Neural progenitor cell (in vitro differentiated cells): ENCODE data around the gene OLIG2. TPM values are rescaled to one million over a fixed set of nuclear protein-coding genes. Genes with fewer than 3 reads are reported as not detected.
A peak's percentile ranks its signal among the peaks of the same experiment; 100 is the strongest.

Experiments
- DNase-seq: peaks from one replicate; pipeline ENCODE4 v3.0.0-alpha.2; 2016; ENCODE audit warnings: low spot score
- H2AFZ ChIP-seq: fragments of 200-600 bp; sonication (generic); replicated peaks from 2 replicates; pipeline ENCODE4 v1.6.1; 2016; ENCODE audit warnings: antibody characterized with exemption
- H3F3A ChIP-seq: fragments of 200-600 bp; sonication (generic); 2 replicates; pipeline ENCODE4 v1.6.1; 2016; ENCODE audit warnings: antibody characterized with exemption, low read depth
- H3K27ac ChIP-seq: fragments of 200-600 bp; sonication (generic); 2 replicates; pipeline ENCODE4 v1.5.1; 2016; ENCODE audit warnings: mild to moderate bottlenecking
- H3K27me3 ChIP-seq: fragments of 200-600 bp; sonication (generic); 2 replicates; pipeline ENCODE4 v1.6.1; 2016; ENCODE audit warnings: mild to moderate bottlenecking, moderate library complexity
- H3K36me3 ChIP-seq: fragments of 200-600 bp; sonication (generic); 2 replicates; pipeline ENCODE4 v1.5.1; 2016
- H3K4me1 ChIP-seq: fragments of 200-600 bp; sonication (generic); 2 replicates; pipeline ENCODE4 v1.6.1; 2016; ENCODE audit warnings: mixed run types
- H3K4me2 ChIP-seq: fragments of 200-600 bp; sonication (generic); 2 replicates; pipeline ENCODE4 v1.6.1; 2016
- H3K4me3 ChIP-seq: fragments of 200-600 bp; sonication (generic); 2 replicates; pipeline ENCODE4 v1.5.1; 2016
- H3K79me2 ChIP-seq: fragments of 200-600 bp; sonication (generic); 2 replicates; pipeline ENCODE4 v1.6.1; 2016; ENCODE audit warnings: low read depth
- H3K9ac ChIP-seq: fragments of 200-600 bp; sonication (generic); 2 replicates; pipeline ENCODE4 v1.6.1; 2016
- H3K9me3 ChIP-seq: fragments of 200-600 bp; sonication (generic); 2 replicates; pipeline ENCODE4 v1.5.1; 2016; ENCODE audit warnings: low read depth
- H4K20me1 ChIP-seq: fragments of 200-600 bp; sonication (generic); 2 replicates; pipeline ENCODE4 v1.6.1; 2016; ENCODE audit warnings: low read depth
- H3K27ac Mint-ChIP-seq: 3 replicates; pipeline ENCODE4 v1.8.0; 2021; ENCODE audit warnings: mixed read lengths
- H3K27me3 Mint-ChIP-seq: 2 replicates; pipeline ENCODE4 v1.8.0; 2022; ENCODE audit warnings: low read depth, mild to moderate bottlenecking, inconsistent platforms, moderate library complexity, mixed read lengths; ENCODE audit not compliant: insufficient read depth
- H3K36me3 Mint-ChIP-seq: 3 replicates; pipeline ENCODE4 v1.8.0; 2021; ENCODE audit warnings: mixed read lengths
- H3K4me1 Mint-ChIP-seq: 3 replicates; pipeline ENCODE4 v1.8.0; 2021; ENCODE audit warnings: mixed read lengths
- H3K4me3 Mint-ChIP-seq: 3 replicates; pipeline ENCODE4 v1.8.0; 2021; ENCODE audit warnings: mild to moderate bottlenecking, moderate library complexity, mixed read lengths
- H3K9me3 Mint-ChIP-seq: 3 replicates; pipeline ENCODE4 v1.8.0; 2020; ENCODE audit warnings: mixed read lengths
- EZH2 ChIP-seq: fragments of 200-600 bp; sonication (generic); IDR thresholded peaks from 2 replicates; pipeline ENCODE4 v1.6.1; 2017; ENCODE audit warnings: antibody characterized with exemption, mild to moderate bottlenecking, moderate library complexity
- EZH2phosphoT487 ChIP-seq: fragments of 200-600 bp; sonication (generic); IDR thresholded peaks from 2 replicates; pipeline ENCODE4 v1.6.1; 2017; ENCODE audit warnings: antibody characterized with exemption
- total RNA-seq: library from RNA; depleted of rRNA; stranded (reverse); fragments of >200 nt; gene quantifications from 2 replicates; pipeline ENCODE4 v1.2.3, GENCODE V29; 2015; ENCODE audit warnings: low replicate concordance
- TF ChIP-seq, protein P1 (sequence below): fragments of 200-600 bp; sonication (generic); IDR thresholded peaks from 2 replicates; pipeline ENCODE4 v1.5.1; 2017; ENCODE audit warnings: antibody characterized with exemption, mild to moderate bottlenecking

OLIG2 gene
- total RNA-seq, 1 donor from 2014 or later, result not detected

DNA sequence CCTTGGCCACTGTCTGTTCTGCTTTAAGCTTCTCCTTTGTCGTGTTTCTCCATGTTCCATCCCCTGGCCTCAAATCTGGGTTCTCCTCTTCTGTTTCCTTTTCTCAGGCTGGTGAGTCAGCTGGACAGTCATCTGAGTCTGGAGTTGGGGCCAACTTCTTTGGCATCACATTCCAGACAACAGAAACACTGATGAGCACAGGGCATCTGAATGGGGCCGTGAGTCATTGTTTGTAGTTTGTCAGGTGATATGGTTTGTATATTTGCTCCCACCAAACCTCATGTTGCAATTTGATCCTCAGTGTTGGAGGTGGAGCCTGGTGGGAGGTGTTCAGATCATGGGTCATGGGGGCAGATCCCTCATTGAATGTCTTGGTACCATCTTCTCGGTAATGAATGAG lies 14.3 kb upstream of the OLIG2 start:
- H3K27ac ChIP-seq, result no peak overlapping the region
- H3K4me2 ChIP-seq, result no peak overlapping the region
- H3K4me3 ChIP-seq, result no peak overlapping the region
- H3K9me3 ChIP-seq, result no peaks in the 10 kb centered on the region
- H3K36me3 Mint-ChIP-seq, result no peaks in the 10 kb centered on the region
- no peak overlapping the region for H3K4me3 Mint-ChIP-seq
- no peak overlapping the region for H3K27ac Mint-ChIP-seq
- H3F3A ChIP-seq, result no peaks in the 10 kb centered on the region
- H3K36me3 ChIP-seq, result no peaks in the 10 kb centered on the region
- DNase-seq, result no peak
- peaks cover 5% of the 10 kb centered on the region for H4K20me1 ChIP-seq
- peaks cover 6% of the 10 kb centered on the region for H3K9me3 Mint-ChIP-seq
- no peak overlapping the region for H3K9ac ChIP-seq
- H2AFZ ChIP-seq, result no peak overlapping the region
- H3K4me1 ChIP-seq, result no peaks in the 10 kb centered on the region
- TF ChIP-seq, protein P1, sequence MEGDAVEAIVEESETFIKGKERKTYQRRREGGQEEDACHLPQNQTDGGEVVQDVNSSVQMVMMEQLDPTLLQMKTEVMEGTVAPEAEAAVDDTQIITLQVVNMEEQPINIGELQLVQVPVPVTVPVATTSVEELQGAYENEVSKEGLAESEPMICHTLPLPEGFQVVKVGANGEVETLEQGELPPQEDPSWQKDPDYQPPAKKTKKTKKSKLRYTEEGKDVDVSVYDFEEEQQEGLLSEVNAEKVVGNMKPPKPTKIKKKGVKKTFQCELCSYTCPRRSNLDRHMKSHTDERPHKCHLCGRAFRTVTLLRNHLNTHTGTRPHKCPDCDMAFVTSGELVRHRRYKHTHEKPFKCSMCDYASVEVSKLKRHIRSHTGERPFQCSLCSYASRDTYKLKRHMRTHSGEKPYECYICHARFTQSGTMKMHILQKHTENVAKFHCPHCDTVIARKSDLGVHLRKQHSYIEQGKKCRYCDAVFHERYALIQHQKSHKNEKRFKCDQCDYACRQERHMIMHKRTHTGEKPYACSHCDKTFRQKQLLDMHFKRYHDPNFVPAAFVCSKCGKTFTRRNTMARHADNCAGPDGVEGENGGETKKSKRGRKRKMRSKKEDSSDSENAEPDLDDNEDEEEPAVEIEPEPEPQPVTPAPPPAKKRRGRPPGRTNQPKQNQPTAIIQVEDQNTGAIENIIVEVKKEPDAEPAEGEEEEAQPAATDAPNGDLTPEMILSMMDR, result no peak
- TF ChIP-seq EZH2phosphoT487, result no peak
- TF ChIP-seq EZH2, result no peak
- H3K4me1 Mint-ChIP-seq, result no peaks in the 10 kb centered on the region
- H3K79me2 ChIP-seq, result no peaks in the 10 kb centered on the region
- peaks cover 14% of the 10 kb centered on the region for H3K27me3 Mint-ChIP-seq
- H3K27me3 ChIP-seq, result peaks cover 38% of the 10 kb centered on the region

DNA sequence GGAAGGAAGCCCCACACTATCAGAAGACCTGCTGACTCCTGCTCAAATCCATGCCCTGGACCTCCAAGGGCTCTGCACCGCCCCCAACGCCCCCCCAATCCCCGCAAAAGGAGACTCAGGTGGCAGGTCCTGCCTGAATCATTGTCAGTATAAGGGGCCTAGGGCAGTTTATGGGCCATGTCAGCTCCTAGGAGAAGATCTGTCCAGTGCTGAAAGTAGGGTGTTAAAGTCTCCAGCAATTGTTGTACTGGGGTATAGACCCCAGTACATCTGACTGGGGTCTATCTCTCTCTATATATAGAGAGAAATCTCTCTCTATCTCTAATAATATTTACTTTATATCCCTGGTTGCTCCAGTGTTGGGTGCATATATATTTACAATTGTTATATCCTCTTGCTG lies 12.1 kb upstream of the OLIG2 start:
- Histone ChIP-seq H3K4me2 (no peak overlapping the region), H3K27me3 (peaks cover 60% of the 10 kb centered on the region), H3K9me3 (no peaks in the 10 kb centered on the region), H2AFZ (no peak overlapping the region), H3K4me1 (no peaks in the 10 kb centered on the region), H3K4me3 (no peak overlapping the region), H3F3A (peaks cover 2% of the 10 kb centered on the region), H3K27ac (no peak overlapping the region), H3K36me3 (no peaks in the 10 kb centered on the region), H4K20me1 (peaks cover 15% of the 10 kb centered on the region), H3K79me2 (no peaks in the 10 kb centered on the region), H3K9ac (no peak overlapping the region)
- Mint-ChIP-seq H3K4me3 (no peak overlapping the region), H3K27ac (no peak overlapping the region), H3K9me3 (peaks cover 6% of the 10 kb centered on the region), H3K36me3 (no peaks in the 10 kb centered on the region), H3K4me1 (no peaks in the 10 kb centered on the region), H3K27me3 (peaks cover 29% of the 10 kb centered on the region)
- TF ChIP-seq, protein P1, result no peak
- TF ChIP-seq EZH2 (no peak), EZH2phosphoT487 (no peak)
- peak; percentile 29 for DNase-seq

DNA sequence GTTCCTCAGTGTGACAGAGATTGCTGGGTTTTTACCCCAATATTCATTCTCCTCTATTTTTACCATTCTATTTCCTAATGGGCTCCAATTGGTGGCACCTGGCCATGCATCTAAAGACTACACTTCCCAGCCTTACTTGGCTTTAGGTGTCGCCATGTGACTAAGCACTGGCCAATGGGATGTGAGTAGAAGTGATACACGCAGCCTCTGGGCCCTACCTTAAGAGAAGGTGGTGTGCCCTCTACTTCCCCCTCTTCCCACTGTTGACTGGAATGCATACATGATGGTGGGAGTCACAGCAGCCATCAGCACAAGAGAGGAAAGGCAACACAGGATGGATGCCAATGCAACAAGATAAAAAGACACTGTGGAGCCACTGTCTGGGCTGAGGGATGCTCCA lies 11.4 kb upstream of the OLIG2 start:
- Histone ChIP-seq H3K4me2 (no peak overlapping the region), H4K20me1 (peaks cover 22% of the 10 kb centered on the region), H3K27ac (no peak overlapping the region), H3F3A (peaks cover 8% of the 10 kb centered on the region), H3K4me3 (no peak overlapping the region), H2AFZ (no peak overlapping the region), H3K9ac (no peak overlapping the region), H3K4me1 (peaks cover under 1% of the 10 kb centered on the region), H3K36me3 (no peaks in the 10 kb centered on the region), H3K9me3 (no peaks in the 10 kb centered on the region), H3K79me2 (no peaks in the 10 kb centered on the region), H3K27me3 (peaks cover 67% of the 10 kb centered on the region)
- no peak for DNase-seq
- Mint-ChIP-seq H3K9me3 (peaks cover 9% of the 10 kb centered on the region), H3K4me1 (peaks cover 4% of the 10 kb centered on the region), H3K4me3 (no peak overlapping the region), H3K27me3 (peaks cover 36% of the 10 kb centered on the region), H3K27ac (no peak overlapping the region), H3K36me3 (no peaks in the 10 kb centered on the region)
- no peak for TF ChIP-seq EZH2
- TF ChIP-seq EZH2phosphoT487, result no peak
- TF ChIP-seq, protein P1, result no peak
